Ishikawa (cell line): ENCODE data around the gene UBE2J1.

Source experiments
- CEBPB ChIP-seq: IDR thresholded peaks from 2 replicates; pipeline ENCODE4 v1.6.1; 2012
- CREB1 ChIP-seq: IDR thresholded peaks from 2 replicates; pipeline ENCODE4 v1.6.1; 2012; ENCODE audit warnings: low read depth
- EGR1 ChIP-seq: IDR thresholded peaks from 2 replicates; pipeline ENCODE4 v1.6.1; 2012
- EP300 ChIP-seq: IDR thresholded peaks from 2 replicates; pipeline ENCODE4 v1.6.1; 2012; ENCODE audit warnings: borderline replicate concordance
- FOXM1 ChIP-seq: IDR thresholded peaks from 2 replicates; pipeline ENCODE4 v1.6.1; 2012; ENCODE audit warnings: low read depth, borderline replicate concordance
- MAX ChIP-seq: IDR thresholded peaks from 2 replicates; pipeline ENCODE4 v1.6.1; 2012
- NFIC ChIP-seq: IDR thresholded peaks from 2 replicates; pipeline ENCODE4 v1.6.1; 2012
- RAD21 ChIP-seq: IDR thresholded peaks from 2 replicates; pipeline ENCODE4 v1.6.1; 2012; ENCODE audit warnings: low read depth
- TAF1 ChIP-seq: IDR thresholded peaks from 2 replicates; pipeline ENCODE4 v1.6.1; 2012; ENCODE audit warnings: low read depth, mild to moderate bottlenecking
- TCF12 ChIP-seq: IDR thresholded peaks from 2 replicates; pipeline ENCODE4 v1.6.1; 2012; ENCODE audit warnings: low read depth
- TEAD4 ChIP-seq: IDR thresholded peaks from 2 replicates; pipeline ENCODE4 v1.6.1; 2012
- USF1 ChIP-seq: IDR thresholded peaks from 2 replicates; pipeline ENCODE4 v1.6.1; 2012
- YY1 ChIP-seq: IDR thresholded peaks from 2 replicates; pipeline ENCODE4 v1.6.1; 2012; ENCODE audit warnings: low read depth
- ZBTB7A ChIP-seq: IDR thresholded peaks from 2 replicates; pipeline ENCODE4 v1.6.1; 2012; ENCODE audit warnings: low read depth
- TF ChIP-seq, protein P1 (sequence below): IDR thresholded peaks from 2 replicates; pipeline ENCODE4 v1.6.1; 2012; ENCODE audit warnings: low read depth, mild to moderate bottlenecking

Gene UBE2J1

GRCh38 chr6:89387516-89388201, 35.1 kb upstream of the UBE2J1 start:
- TF ChIP-seq USF1 (no peak), TEAD4 (no peak), EP300 (no peak), RAD21 (no peak), MAX (no peak), EGR1 (no peak), ZBTB7A (no peak), NFIC (no peak), TAF1 (no peak), TCF12 (no peak), YY1 (no peak), FOXM1 (no peak), CEBPB (no peak)

DNA sequence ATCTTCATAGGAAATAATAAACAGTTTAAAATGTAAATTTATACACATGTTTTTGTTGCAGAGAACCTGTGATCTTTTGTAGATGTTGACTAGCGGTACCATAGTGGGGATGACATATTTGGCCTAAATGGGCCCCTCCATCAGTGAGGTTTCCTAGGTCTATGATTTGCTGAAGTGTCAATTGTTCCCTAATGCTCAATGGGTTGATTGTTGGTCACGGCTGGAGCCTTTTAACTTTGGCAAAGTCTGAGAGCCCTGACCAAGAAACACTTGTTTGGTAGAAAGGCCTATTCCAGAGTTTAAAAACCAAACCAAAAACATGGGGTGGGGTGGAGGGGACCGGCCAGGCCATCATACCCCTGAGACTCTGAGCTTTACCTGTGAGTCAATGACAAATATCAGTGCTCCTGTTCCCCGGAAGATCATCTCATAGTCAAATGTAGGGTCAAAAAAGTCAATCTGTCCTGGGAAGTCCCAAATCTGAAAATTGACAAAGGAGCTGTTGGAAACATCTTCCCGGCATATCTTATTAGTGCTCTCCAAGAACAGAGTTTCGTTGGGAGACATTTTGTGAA, 34.5 kb upstream of the UBE2J1 start:
- TF ChIP-seq TCF12 (no peak), ZBTB7A (no peak), TEAD4 (no peak), EP300 (no peak), TAF1 (no peak), NFIC (no peak), CREB1 (no peak), USF1 (no peak), YY1 (no peak), CEBPB (no peak), EGR1 (no peak), RAD21 (no peak), MAX (no peak), FOXM1 (no peak)
- TF ChIP-seq, protein P1, sequence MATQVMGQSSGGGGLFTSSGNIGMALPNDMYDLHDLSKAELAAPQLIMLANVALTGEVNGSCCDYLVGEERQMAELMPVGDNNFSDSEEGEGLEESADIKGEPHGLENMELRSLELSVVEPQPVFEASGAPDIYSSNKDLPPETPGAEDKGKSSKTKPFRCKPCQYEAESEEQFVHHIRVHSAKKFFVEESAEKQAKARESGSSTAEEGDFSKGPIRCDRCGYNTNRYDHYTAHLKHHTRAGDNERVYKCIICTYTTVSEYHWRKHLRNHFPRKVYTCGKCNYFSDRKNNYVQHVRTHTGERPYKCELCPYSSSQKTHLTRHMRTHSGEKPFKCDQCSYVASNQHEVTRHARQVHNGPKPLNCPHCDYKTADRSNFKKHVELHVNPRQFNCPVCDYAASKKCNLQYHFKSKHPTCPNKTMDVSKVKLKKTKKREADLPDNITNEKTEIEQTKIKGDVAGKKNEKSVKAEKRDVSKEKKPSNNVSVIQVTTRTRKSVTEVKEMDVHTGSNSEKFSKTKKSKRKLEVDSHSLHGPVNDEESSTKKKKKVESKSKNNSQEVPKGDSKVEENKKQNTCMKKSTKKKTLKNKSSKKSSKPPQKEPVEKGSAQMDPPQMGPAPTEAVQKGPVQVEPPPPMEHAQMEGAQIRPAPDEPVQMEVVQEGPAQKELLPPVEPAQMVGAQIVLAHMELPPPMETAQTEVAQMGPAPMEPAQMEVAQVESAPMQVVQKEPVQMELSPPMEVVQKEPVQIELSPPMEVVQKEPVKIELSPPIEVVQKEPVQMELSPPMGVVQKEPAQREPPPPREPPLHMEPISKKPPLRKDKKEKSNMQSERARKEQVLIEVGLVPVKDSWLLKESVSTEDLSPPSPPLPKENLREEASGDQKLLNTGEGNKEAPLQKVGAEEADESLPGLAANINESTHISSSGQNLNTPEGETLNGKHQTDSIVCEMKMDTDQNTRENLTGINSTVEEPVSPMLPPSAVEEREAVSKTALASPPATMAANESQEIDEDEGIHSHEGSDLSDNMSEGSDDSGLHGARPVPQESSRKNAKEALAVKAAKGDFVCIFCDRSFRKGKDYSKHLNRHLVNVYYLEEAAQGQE = no peak

- TF ChIP-seq CREB1 = no peak
- TF ChIP-seq USF1 = no peak
Measured at GRCh38 chr6:89385846-89386245, 33.3 kb upstream of the UBE2J1 start.

DNA sequence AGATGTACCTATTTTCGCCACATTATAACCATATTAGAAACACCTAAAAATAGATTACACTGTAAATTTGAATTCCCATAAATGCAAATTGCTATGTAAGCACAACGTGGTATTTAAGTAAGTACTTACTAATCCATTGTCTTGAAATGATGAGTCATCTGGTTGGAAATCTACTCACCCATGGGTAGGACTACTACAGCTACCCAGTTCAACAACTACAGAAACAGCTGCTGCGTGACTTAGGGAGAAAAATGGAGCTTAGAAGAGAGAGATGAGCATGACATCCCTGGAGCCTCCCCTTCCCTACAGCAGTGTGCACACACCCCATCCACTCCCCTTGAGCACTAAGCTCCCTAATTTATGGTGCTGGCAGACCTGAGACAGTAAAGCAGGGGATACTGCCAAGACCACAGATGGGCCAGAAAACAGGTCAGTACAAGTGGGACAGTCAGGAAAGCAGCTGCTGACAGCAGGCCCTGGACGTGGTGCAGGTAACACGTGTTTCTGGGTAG, 32.7 kb upstream of the UBE2J1 start:
- TF ChIP-seq MAX (no peak), TAF1 (no peak), YY1 (no peak), TCF12 (no peak), EP300 (no peak), TEAD4 (no peak), CREB1 (no peak), NFIC (no peak), CEBPB (no peak), RAD21 (no peak), ZBTB7A (no peak), EGR1 (no peak), FOXM1 (no peak), USF1 (no peak)
- TF ChIP-seq, protein P1 = no peak
